MM.1S (cell line): Measurements from ENCODE around the gene TMEM135.

Source experiments
- EZH2 ChIP-seq: fragments of 300-600 bp; sonication (generic); optimal IDR thresholded peaks from 2 replicates; pipeline ENCODE3; 2017; ENCODE audit warnings: low read depth, mild to moderate bottlenecking, antibody characterized with exemption, low read length, mixed read lengths
- EZH2phosphoT487 ChIP-seq: fragments of 300-600 bp; sonication (generic); IDR thresholded peaks from 2 replicates; pipeline ENCODE4 v1.6.1; 2018; ENCODE audit warnings: antibody characterized with exemption, low read length
- TF ChIP-seq, protein P1 (sequence below): fragments of 300-600 bp; sonication (generic); IDR thresholded peaks from 2 replicates; pipeline ENCODE4 v1.5.1; 2016; ENCODE audit warnings: antibody characterized with exemption, low read length, mixed read lengths

DNA sequence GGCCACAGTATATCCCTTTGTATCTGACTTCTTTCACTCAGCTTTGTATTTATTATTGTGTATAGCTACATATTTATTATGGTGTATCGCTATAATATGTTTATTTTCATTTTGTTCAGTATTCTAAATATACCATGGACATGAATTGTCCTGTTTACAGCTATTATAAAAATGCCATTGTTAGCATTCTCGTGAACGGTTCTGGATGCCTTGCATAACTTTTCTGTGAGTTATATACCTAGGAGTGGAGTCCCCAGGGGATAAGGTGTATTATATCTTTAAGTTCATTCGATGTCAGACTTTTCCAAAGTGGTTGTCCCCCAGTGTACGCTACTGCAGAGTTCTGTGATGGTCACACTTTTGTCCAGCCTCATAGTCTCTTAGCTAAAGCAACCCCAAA lies 301.7 kb downstream of the TMEM135 start:
- TF ChIP-seq, protein P1, sequence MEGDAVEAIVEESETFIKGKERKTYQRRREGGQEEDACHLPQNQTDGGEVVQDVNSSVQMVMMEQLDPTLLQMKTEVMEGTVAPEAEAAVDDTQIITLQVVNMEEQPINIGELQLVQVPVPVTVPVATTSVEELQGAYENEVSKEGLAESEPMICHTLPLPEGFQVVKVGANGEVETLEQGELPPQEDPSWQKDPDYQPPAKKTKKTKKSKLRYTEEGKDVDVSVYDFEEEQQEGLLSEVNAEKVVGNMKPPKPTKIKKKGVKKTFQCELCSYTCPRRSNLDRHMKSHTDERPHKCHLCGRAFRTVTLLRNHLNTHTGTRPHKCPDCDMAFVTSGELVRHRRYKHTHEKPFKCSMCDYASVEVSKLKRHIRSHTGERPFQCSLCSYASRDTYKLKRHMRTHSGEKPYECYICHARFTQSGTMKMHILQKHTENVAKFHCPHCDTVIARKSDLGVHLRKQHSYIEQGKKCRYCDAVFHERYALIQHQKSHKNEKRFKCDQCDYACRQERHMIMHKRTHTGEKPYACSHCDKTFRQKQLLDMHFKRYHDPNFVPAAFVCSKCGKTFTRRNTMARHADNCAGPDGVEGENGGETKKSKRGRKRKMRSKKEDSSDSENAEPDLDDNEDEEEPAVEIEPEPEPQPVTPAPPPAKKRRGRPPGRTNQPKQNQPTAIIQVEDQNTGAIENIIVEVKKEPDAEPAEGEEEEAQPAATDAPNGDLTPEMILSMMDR: no peak
- TF ChIP-seq EZH2 (no peak), EZH2phosphoT487 (no peak)
